Vagina (tissue), 2 donors: ENCODE data around the gene EPHA3.

Experiments used
- CTCF ChIP-seq, 3 experiments: fragments of 450-650 bp in 2 of 3; fragments of 200-600 bp in 1 of 3; sonication (generic) in 1 of 3; IDR thresholded peaks; one replicate each; pipeline ENCODE4 v1.5.1; 2017 to 2019; ENCODE audit warnings: antibody characterized with exemption in 3 of 3, mild to moderate bottlenecking in 2 of 3, moderate library complexity in 2 of 3
- POLR2AphosphoS5 ChIP-seq, 2 donors: sonication (generic); formaldehyde crosslinking; IDR thresholded peaks; one replicate each; pipeline ENCODE4 v1.9.0; 2017; ENCODE audit warnings: antibody characterized with exemption in 2 of 2, mild to moderate bottlenecking in 2 of 2, low read depth in 1 of 2; ENCODE audit not compliant: insufficient read depth in 1 of 2

GRCh38 chr3:89250742-89251141 lies 143.3 kb downstream of the EPHA3 start:
- TF ChIP-seq CTCF (IDR thresholded peaks at IDR 0.05) (no peak), POLR2AphosphoS5 (IDR thresholded peaks at IDR 0.05; ENCODE audit: insufficient read depth in 1 of 2, low read depth in 1 of 2) (no peak)
